GM18867 (cell line): Measurements from ENCODE around the gene EVPLL.
"Not testable (repeated sequence)": the region's sequence is repeated elsewhere in the genome, so short reads cannot be mapped to it uniquely, and the experiment has no call there.

Experiments used
- ATAC-seq: cut with Tn5 transposase; IDR thresholded peaks from one replicate; pipeline ENCODE4 v1.9.1; 2021; ENCODE audit warnings: mild to moderate bottlenecking, moderate library complexity; ENCODE audit not compliant: unreplicated experiment

The EVPLL gene

DNA sequence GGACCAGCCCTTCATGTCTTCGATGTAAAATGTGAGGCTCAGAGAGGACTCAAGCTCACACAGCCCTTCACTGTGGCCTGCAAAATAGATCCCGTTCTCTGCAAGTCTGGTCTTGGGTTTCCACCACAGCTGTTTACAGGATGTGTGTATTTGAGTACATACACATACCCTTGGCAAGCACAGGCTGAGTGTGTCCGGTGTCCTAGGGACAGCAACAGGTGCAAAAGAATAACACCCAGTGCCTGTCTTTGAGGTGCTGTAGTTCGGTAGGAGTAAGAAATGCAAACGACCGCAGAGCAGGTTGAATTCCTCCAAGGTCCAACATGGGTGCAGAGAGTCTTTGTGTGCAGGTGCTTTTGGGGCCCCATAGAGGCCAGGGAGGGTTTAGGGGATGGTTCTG, 44.9 kb downstream of the EVPLL start:
- not testable (repeated sequence) for ATAC-seq

GRCh38 chr17:18423015-18423414, 45.4 kb downstream of the EVPLL start:
- ATAC-seq, result not testable (repeated sequence)

- ATAC-seq, result not testable (repeated sequence)
Observed at GRCh38 chr17:18425593-18425992, 48.0 kb downstream of the EVPLL start.

DNA sequence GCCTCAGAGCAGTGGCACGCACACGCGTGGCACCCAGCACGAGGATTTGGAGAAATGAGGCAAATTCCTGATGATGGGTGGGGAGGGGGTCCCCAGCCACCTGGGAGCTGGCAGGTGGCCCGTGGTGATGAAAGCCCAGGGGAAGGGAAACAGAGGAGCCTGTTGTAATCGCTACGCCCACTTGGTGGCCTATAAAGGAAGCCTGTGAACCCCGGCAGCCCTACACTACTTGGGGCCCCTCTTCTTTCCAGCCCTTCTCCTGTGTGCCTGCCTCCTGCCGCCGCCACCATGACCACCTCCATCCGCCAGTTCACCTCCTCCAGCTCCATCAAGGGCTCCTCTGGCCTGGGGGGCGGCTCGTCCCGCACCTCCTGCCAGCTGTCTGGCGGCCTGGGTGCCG, 49.1 kb downstream of the EVPLL start:
- not testable (repeated sequence) for ATAC-seq

- not testable (repeated sequence) for ATAC-seq
Observed at GRCh38 chr17:18432206-18432605, 54.6 kb downstream of the EVPLL start.
